GM12874 (cell line): Measurements from ENCODE around the gene GMDS.

Experiments used
- CTCF ChIP-seq: IDR thresholded peaks from 2 replicates; pipeline ENCODE4 v1.5.1; 2011; ENCODE audit warnings: low read depth, mild to moderate bottlenecking, control low read depth, low read length, moderate library complexity; ENCODE audit not compliant: insufficient read depth

The GMDS gene

DNA sequence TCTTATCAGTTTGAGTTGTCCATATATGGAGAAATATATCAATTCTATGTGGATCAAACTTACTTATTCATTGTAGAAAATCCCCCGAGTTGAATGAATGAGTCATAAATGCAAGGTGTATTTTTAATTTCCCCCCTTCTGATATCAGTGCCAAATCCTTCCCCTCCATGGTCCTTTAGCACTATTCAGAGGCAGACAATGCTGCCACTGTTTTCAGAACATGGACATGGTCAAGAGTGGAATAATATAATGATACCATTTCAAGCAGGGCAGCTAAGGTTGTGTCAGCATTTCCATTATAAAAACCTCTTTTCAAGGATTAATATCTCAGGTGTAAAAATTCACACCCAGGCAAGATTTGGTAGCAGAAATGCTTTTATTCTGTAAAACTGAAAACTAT, 391.6 kb downstream of the GMDS start:
- no peak for TF ChIP-seq CTCF

DNA sequence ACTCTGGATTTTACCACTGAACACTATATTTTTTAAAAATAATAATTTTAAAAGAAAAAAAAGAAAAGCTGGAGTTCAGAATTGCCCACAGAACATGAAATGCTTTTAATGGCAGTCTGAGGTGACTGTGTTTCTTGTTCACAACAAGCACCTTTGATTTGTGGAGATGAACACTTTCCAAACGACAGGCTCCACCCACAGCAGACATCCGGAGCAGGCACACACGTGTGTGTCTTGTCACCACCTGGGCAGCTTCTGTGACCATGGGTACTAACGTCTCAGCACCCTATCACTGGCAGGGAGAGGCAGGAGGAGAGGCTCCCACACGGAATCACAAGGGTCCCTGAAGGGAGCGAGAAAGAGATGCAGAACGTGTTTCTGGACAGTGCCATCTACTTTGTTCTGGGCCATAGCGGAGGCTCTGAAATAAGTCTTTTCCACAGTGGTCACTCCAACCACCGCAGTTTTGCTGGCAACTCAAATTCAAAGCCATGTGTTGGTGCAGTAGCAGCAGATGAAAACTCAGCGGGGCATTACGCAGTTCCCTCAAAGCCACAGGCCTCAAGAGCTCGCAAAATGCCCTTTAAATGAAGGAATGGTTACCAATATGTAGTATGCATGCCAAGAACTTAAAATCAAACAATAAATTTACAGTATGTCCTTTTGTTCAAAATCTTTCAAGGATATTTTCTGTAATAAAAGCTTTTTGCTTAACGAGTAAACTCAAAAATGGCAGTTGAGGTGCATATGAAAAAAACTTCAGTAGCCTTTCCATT, 393.5 kb downstream of the GMDS start:
- no peak for TF ChIP-seq CTCF

DNA sequence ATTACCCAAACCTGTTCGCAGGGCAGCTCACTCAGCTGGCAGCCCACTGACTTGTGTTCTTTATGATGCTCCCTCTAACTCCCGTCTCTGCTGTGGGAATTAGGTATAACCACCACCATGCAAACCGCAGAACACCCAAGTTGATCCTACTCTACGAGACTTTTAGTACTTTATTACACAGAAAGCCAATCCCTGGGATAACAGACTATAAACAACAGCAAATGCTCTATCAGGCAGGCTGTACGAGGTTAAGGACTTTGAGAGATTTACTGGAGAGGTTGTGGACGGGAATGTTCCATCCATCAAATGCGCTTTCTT, 394.6 kb downstream of the GMDS start:
- TF ChIP-seq CTCF = no peak

DNA sequence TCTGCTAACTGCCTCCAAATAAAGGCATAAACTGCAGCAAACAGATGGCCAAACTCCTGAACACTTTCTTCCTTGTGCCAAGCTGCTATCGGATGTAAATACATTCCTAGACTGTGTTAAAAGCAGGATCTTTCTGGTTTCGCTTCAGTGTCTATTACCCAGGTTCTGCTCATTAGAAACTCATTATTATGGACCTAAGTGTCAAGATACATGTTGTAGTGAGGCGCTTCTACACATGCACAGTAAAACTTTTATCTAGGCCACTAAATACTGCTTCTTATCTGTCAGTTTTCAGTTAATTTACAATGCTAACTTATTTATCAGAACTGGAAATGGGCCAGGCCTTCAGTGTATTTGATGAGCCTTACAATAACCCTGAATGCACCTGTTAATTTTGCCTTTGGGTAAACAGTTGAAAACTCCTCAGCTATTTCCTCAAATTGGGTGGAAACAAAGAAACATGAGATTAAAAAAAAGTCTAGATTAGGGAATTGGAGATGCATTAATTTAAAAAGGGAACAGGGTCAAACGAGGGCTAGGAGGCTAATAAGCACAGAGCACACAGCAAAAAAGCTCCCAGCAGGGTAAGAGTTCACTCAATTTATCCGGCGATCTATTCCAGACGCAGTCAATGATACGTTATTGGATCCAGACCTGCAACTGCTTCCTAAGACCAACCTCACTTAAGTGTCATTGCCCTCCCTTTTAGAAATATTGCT, 395.1 kb downstream of the GMDS start:
- TF ChIP-seq CTCF = no peak

DNA sequence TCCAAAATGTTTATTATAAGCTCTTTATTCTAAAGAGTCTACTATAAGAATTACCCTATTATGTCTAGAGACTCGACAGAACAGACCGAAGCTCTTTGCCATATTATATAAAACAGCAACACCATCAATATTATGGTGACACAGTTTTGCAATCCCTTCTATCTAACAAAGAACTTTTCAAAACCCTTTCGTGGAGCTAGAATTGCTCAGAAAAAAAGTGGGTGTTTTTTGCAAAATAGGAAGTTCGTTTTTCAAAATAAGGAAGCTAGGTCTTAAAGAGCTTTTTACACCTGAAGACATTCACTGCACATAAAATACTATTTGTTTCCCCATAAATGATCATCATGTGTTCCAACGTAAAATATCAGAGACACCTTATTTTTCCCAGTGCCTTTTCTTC, 395.7 kb downstream of the GMDS start:
- no peak for TF ChIP-seq CTCF

DNA sequence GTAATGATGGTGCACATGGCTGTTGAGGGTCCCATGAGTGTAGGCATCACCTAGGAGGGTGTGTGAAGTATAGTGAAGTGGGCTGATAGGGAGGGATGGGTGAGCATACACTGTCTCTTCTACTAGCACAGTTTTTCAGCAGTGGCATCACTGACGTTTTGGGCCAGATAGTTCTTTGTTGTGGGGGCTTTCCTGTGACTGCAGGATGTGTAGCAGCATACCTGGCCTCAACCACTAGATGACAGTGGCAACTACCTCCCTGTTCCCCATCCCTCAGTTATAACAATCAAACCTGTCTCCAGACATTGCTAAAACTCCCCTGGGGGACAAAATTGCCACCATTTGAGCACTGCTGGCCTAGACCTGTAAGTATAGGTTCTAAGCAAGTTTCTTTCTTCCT, 396.7 kb downstream of the GMDS start:
- no peak for TF ChIP-seq CTCF

DNA sequence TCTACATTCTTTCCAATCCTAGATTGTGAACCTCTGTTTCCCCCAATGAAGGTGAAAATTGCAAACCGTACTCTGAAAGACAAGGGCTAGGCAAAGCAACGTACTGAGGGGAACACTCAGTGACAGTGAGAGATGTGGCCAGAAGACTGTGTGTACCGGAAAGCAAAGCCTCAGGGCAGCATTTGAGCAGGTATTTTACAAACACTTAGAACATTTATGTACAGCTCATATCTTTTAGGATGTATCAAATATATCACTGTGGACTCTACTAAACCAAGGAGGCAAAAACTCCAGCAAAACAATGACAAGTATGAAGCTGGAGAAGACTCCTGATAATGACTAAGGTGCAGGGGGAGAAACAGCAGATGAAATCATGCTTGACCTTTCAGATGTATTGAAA, 398.8 kb downstream of the GMDS start:
- TF ChIP-seq CTCF = no peak
